AG09319 (cell line): ENCODE measurements around the gene YES1.

Source experiments
- DNase-seq: peaks from one replicate; pipeline ENCODE4 v3.0.0-alpha.2; 2010; ENCODE audit warnings: low read depth; ENCODE audit errors: extremely low read depth
- TF ChIP-seq, protein P1 (sequence below): IDR thresholded peaks from 2 replicates; pipeline ENCODE4 v1.5.1; 2011; ENCODE audit warnings: low read depth, mild to moderate bottlenecking, inconsistent platforms, low read length, moderate library complexity

YES1 gene

DNA sequence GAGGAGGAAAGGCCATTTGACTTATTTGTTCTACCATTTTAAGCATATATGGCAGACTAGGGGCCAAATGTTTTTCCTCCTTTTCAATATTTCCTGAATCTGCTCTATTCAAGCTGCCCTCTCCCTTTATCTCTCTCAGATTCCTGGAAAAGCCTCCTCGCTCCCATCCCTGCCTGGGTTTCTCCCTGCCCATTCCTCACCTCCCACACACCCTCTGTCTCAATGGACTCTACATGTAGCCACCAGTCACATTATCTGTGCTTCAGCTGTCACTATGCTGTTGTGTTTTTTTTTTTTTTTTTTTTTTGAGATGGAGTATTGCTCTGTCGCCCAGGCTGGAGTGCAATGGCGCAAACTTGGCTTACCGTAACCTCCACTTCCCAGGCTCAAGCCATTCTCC, 131.7 kb downstream of the YES1 start:
- DNase-seq, result no peak
- TF ChIP-seq, protein P1, sequence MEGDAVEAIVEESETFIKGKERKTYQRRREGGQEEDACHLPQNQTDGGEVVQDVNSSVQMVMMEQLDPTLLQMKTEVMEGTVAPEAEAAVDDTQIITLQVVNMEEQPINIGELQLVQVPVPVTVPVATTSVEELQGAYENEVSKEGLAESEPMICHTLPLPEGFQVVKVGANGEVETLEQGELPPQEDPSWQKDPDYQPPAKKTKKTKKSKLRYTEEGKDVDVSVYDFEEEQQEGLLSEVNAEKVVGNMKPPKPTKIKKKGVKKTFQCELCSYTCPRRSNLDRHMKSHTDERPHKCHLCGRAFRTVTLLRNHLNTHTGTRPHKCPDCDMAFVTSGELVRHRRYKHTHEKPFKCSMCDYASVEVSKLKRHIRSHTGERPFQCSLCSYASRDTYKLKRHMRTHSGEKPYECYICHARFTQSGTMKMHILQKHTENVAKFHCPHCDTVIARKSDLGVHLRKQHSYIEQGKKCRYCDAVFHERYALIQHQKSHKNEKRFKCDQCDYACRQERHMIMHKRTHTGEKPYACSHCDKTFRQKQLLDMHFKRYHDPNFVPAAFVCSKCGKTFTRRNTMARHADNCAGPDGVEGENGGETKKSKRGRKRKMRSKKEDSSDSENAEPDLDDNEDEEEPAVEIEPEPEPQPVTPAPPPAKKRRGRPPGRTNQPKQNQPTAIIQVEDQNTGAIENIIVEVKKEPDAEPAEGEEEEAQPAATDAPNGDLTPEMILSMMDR, result no peak

DNA sequence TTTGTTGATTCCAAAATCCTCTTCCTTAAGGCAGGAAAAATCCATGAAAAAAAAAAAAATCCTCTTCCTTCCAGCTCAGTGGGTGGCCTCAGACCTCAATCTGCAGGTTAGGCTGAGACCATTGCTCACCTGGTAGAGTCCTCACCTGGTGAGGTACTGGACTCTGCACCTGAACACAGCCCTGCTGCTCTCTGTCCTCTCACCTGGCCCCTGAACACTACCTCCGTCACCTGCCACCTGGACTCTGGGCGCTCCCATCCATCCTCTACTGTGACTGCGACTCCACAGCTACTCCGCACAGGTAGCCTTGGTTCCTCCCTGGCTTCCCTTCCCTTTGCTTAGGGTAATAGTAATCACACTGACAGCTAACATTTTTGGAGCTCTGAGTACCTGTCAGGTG, 132.5 kb downstream of the YES1 start:
- TF ChIP-seq, protein P1, result no peak

DNA sequence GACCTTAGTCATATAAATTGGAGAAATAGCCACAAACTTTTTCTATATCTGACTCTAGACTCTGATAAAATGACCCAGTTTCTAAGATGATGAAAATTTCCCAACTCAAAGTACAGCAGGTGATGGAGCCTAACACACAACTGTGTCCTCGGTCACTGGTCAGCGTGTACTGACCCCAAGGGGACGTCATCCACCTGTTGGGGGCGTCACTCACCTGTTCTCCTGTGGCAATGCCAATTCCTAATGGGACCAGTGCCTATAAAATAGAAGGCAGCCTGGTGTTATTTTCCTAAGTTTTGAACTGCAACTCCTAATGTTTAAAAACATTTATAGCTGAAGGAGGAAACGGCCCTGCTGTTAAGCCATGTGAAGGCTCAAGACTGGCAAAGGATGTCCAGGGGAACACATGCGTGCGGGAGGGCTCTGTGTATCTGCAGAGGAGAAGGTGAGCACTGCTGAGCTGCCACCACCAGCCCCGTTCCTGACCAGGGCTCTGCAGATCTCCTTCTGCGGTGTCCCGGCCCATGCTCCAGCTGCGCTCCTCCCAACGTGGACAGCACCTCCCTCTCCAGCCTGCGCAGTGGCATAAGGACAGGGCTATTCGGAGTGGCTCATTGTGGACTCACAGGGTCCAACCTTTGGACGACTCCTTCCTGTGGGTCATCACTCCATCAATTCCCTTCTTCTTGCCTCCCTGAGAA, 133.4 kb downstream of the YES1 start:
- no peak for DNase-seq
- TF ChIP-seq, protein P1, result no peak

More for the DNA sequence above, 132.5 kb downstream of the YES1 start:
- DNase-seq, result no peak

DNA sequence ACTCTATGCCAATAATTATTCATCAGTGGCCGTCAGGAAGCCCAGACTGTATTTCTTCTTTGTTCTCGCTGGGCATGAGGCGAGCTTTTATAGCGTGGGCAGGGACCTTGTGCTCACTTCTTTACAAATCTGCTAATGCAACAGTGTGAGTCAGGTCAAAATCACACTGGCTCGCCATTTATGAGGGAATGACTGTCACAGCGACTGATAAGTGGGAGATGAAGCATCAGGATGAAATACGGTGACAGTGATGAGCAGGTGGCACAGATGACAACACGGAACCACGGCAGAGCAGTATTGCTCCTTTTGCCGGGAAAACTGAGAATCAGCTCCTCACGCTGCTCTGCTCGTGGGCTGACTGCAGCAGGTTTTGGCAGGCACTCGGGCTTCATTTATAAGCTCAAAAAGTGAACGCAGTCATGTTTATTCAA, 134.1 kb downstream of the YES1 start:
- TF ChIP-seq, protein P1, result no peak

DNA sequence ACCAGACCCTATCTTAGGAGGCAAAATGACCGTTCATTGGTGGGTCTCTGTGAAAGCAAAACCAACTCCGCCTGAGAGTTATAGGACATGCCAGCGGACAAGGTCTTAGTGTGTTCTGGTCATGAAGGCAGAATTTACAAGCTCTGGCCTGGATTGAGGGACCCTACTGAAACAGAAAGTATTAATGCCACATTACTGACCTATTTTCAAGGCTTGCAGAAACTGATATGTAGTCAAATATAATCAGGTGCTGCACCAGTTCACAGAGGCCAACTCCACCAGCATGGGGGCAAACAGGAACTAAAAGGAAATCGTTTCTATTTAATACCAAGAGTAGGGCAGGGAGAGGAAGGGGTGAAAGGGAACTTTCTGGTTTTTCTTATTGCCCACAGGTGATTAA, 134.9 kb downstream of the YES1 start:
- no peak for DNase-seq
- TF ChIP-seq, protein P1, result no peak

More for the DNA sequence above, 134.1 kb downstream of the YES1 start:
- DNase-seq, result no peak

DNA sequence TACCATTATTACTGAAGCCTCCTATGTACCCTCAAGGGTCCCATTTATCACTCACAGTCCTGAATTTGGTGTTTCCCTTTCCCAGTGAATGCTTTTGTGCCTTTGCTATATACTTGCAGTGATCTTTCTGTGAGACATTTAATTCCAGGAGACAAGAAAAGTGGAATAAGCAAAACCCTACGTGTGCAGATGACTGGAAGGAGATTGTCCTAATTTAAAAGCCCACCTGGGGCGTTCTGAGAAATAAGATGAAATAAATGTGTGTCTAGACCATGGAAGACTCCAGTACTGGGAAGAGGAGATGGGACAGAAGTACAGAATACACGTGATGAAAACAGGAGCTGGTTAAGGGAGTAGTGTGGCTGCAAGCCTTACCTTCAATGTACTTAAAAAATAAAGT, 135.3 kb downstream of the YES1 start:
- TF ChIP-seq, protein P1, result no peak
- DNase-seq, result no peak

DNA sequence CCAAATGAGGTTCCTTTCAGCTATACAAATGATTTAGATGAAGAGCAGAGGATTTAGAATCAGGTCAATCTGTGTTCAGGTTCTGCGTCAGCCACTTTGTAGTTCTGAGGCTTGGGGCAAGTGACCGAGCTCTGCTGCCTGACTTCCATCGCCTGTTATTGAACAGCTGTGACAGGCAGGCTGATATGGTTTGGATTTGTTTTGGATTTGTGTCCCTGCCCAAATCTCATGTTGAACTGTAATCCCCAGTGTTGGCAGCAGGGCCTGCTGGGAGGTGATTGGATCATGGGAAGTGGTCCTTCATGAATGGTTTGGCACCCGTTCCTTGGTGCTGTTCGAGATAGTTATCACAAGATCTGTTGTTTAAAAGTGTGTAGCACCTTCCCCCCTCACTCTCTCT, 136.0 kb downstream of the YES1 start:
- TF ChIP-seq, protein P1, result no peak

More for the DNA sequence above, 136.0 kb downstream of the YES1 start:
- no peak for DNase-seq
